Measurements from ENCODE around the gene TRAF2.
A peak's percentile ranks its signal among the peaks of the same experiment; 100 is the strongest.
"Not testable (repeated sequence)": the region's sequence is repeated elsewhere in the genome, so short reads cannot be mapped to it uniquely, and the experiment has no call there.

Gene TRAF2, protein sequence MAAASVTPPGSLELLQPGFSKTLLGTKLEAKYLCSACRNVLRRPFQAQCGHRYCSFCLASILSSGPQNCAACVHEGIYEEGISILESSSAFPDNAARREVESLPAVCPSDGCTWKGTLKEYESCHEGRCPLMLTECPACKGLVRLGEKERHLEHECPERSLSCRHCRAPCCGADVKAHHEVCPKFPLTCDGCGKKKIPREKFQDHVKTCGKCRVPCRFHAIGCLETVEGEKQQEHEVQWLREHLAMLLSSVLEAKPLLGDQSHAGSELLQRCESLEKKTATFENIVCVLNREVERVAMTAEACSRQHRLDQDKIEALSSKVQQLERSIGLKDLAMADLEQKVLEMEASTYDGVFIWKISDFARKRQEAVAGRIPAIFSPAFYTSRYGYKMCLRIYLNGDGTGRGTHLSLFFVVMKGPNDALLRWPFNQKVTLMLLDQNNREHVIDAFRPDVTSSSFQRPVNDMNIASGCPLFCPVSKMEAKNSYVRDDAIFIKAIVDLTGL

DNA sequence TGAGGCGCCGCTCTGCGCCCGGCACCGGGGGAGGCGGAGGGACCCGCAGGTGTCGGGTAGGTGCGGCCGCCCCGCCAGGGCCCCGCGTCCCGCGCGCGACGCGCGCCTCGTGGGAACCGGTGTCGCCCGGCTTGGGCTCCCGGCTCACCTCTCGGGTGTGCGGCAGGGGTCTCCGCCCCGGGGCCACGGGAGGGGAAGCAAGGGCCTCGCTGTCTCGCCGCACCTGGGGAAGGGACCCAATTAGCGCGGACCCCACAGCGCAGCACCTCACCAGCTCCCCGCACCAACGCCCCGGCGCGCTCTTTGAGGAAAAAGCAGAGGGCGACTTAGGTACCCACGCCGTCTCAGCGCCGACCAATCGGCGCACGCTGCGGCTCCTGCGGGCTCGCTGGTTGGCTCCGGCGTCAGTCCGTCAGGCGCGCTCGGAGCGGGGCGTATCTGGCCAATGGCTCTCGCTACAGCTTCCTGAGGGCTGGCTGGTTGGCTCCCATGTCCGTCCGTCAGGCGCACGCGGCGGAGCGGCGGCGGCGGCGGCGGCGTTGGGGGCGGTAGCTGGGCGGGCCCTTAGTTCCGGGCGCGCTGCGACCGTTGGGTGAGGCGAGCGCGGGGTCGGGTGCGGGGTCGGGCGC, at the start of gene TRAF2:
Gene TRAF2, plus strand, starts transcription at position 567 of the 629 bp plus-strand sequence. CDS start 12,225 bp downstream, outside the sequence.
- peaks cover 11% of the 10 kb centered on the region for H3K36me3 ChIP-seq (ENCODE audit: control insufficient read depth, insufficient read depth, low read length)

DNA sequence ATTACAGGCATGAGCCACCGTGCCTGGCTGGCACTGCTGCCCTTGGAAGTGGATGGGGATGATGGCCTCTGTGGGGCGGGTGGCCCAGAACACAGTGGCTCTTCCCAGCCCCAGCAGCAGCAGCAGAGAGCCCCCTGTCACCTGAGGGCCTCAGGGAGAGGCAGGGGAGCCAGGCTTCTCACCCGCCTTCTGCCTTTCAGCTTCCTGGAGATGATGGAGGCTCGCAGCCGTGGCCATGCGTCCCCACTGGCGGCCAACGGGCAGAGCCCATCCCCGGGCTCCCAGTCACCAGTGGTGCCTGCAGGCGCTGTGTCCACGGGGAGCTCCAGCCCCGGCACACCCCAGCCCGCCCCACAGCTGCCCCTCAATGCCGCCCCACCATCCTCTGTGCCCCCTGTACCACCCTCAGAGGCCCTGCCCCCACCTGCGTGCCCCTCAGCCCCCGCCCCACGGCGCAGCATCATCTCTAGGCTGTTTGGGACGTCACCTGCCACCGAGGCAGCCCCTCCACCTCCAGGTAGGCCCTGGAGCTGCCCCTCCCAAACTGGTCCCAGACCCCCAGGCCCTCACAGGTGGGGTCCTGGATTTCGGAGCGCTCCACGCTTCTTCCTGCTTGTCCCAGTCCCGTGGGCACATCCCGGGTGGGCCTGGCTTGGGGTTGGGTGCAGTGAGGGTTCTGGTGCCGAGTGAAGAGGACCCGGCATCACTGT, 49.0 kb upstream of the TRAF2 start:
- DNase-seq (ENCODE audit: extremely low read depth, insufficient read length): no peak
- H3K36me3 ChIP-seq (ENCODE audit: control insufficient read depth, insufficient read depth, low read length): peaks cover 16% of the 10 kb centered on the region
- TF ChIP-seq, protein P1, sequence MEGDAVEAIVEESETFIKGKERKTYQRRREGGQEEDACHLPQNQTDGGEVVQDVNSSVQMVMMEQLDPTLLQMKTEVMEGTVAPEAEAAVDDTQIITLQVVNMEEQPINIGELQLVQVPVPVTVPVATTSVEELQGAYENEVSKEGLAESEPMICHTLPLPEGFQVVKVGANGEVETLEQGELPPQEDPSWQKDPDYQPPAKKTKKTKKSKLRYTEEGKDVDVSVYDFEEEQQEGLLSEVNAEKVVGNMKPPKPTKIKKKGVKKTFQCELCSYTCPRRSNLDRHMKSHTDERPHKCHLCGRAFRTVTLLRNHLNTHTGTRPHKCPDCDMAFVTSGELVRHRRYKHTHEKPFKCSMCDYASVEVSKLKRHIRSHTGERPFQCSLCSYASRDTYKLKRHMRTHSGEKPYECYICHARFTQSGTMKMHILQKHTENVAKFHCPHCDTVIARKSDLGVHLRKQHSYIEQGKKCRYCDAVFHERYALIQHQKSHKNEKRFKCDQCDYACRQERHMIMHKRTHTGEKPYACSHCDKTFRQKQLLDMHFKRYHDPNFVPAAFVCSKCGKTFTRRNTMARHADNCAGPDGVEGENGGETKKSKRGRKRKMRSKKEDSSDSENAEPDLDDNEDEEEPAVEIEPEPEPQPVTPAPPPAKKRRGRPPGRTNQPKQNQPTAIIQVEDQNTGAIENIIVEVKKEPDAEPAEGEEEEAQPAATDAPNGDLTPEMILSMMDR (IDR thresholded peaks at IDR 0.05; ENCODE audit: insufficient read depth, low read length, poor library complexity, severe bottlenecking): no peak

More for the DNA sequence above, at the start of gene TRAF2:
- peak; percentile 100 for DNase-seq (ENCODE audit: extremely low read depth, insufficient read length)
- H3K4me3 ChIP-seq (replicated peaks; ENCODE audit: low read depth, low read length): peak within 1 kb of the TSS; percentile 93
- TF ChIP-seq, protein P1 (IDR thresholded peaks at IDR 0.05; ENCODE audit: insufficient read depth, low read length, poor library complexity, severe bottlenecking): no peak
- H3K27me3 ChIP-seq (replicated peaks; ENCODE audit: control insufficient read depth, insufficient read depth, low read length): no peaks in the 10 kb centered on the region

DNA sequence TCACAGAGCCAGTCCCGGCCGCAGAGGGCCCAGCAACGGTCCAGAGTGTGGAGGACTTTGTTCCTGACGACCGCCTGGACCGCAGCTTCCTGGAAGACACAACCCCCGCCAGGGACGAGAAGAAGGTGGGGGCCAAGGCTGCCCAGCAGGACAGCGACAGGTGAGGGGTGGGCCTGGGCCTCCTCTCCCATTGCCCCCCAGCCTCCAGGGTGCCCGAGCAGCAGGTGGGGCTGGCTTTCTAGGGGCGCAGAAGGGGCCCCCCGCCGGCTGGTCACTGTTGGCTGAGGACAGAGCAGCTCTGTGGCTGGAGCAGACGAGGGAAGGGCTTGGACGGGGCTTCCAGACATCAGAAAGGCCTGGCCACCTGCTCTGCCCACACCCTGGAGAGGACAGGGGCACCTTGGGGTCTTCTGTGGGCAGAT, 48.4 kb upstream of the TRAF2 start:
- not testable (repeated sequence) for H3K4me3 ChIP-seq (replicated peaks; ENCODE audit: low read depth, low read length); H3K27me3 ChIP-seq (replicated peaks; ENCODE audit: control insufficient read depth, insufficient read depth, low read length); DNase-seq (ENCODE audit: extremely low read depth, insufficient read length)
- peaks cover 13% of the 10 kb centered on the region for H3K36me3 ChIP-seq (ENCODE audit: control insufficient read depth, insufficient read depth, low read length)

More for the DNA sequence above, 49.0 kb upstream of the TRAF2 start:
- Histone ChIP-seq H3K4me3 (replicated peaks; ENCODE audit: low read depth, low read length) (no peak overlapping the region), H3K27me3 (replicated peaks; ENCODE audit: control insufficient read depth, insufficient read depth, low read length) (no peaks in the 10 kb centered on the region)

DNA sequence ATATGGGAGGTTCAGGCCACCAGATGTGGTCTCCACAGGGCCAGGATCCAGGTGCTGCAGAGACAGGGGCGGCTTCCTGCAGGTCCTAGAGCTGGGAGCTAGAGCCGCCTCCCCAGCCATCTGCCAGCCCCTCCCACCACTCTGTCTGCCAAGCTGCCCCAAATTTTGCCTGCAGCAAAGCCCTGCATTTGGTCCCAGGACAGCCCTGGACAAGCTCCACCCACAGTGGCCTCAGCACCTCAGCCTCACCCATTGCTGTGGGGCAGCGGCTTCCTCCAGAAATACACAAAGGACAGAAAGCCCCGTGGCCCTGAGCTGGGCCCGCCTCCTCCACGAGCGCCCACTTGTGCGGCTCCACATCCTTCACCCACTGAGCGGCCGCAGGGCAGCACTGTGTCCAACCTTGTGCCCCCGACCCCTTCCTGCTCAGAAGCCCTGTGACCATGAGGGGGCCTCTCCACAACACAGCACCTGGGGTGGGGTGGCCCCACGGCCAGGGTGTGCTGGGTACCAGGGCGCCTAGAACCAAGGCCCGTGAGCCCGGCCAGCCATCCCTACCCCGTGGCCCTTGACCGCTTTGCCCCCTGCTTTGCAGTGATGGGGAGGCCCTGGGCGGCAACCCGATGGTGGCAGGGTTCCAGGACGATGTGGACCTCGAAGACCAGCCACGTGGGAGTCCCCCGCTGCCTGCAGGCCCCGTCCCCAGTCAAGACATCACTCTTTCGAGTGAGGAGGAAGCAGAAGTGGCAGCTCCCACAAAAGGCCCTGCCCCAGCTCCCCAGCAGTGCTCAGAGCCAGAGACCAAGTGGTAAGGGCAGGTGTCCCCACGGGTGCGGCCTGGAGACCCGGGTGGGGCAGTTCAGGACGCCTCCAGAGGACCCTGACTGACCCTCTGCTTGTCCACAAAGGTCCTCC, 47.7 kb upstream of the TRAF2 start:
- Histone ChIP-seq H3K27me3 (replicated peaks; ENCODE audit: control insufficient read depth, insufficient read depth, low read length) (no peaks in the 10 kb centered on the region), H3K4me3 (replicated peaks; ENCODE audit: low read depth, low read length) (no peak overlapping the region), H3K36me3 (ENCODE audit: control insufficient read depth, insufficient read depth, low read length) (peaks cover 11% of the 10 kb centered on the region)
- TF ChIP-seq, protein P1 (IDR thresholded peaks at IDR 0.05; ENCODE audit: insufficient read depth, low read length, poor library complexity, severe bottlenecking): no peak
- DNase-seq (ENCODE audit: extremely low read depth, insufficient read length): no peak

DNA sequence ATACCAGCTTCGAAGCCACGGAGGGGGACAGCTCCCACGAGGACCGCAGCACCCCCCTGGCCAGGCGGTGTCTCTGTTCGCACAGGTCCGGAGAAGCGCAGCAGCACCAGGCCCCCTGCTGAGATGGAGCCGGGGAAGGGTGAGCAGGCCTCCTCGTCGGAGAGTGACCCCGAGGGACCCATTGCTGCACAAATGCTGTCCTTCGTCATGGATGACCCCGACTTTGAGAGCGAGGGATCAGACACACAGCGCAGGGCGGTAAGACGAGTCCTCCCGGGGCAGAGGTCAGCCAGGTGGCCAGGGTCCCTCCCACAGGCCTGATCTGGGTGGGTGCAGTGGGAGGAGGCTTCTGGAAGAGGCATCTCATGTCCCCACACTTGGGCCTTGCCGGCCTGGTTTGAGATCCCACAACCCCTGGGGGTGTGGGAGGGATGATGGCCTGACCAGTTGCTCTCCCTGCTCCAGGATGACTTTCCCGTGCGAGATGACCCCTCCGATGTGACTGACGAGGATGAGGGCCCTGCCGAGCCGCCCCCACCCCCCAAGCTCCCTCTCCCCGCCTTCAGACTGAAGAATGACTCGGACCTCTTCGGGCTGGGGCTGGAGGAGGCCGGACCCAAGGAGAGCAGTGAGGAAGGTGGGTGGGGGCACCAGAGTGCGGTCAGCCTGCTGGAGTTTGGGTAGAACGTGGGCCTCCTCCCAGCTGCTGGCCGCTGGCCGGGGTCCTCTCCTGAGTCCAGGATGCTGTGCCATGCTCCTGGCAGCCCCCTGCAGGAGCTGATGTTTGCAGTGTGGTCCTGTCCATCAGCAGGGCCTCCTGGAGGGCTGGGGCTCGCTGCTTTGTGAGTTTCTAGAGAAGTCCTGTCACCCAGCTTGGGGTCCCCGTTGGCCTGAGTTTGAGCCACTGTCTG, 46.8 kb upstream of the TRAF2 start:
- DNase-seq (ENCODE audit: extremely low read depth, insufficient read length): no peak
- Histone ChIP-seq H3K27me3 (replicated peaks; ENCODE audit: control insufficient read depth, insufficient read depth, low read length) (no peaks in the 10 kb centered on the region), H3K4me3 (replicated peaks; ENCODE audit: low read depth, low read length) (no peak overlapping the region), H3K36me3 (ENCODE audit: control insufficient read depth, insufficient read depth, low read length) (peaks cover 9% of the 10 kb centered on the region)
- TF ChIP-seq, protein P1 (IDR thresholded peaks at IDR 0.05; ENCODE audit: insufficient read depth, low read length, poor library complexity, severe bottlenecking): no peak
